GM12878 (cell line): ENCODE results near the gene ENOX1. TPM values are rescaled to one million over a fixed set of nuclear protein-coding genes. Genes with fewer than 3 reads are reported as not detected.

Source experiments
- ATAC-seq: fragments of 200-7000 bp; cut with Tn5 transposase; 3 replicates; pipeline ENCODE4 v1.9.1; 2020; ENCODE audit warnings: mild to moderate bottlenecking, moderate library complexity
- BruUV-seq: library from RNA; stranded (reverse); fragments of 400-500 nt; replicated peaks from 2 replicates; lab custom pipeline; 2021; lab: Mats Ljungman, UMichigan
- CTCF ChIA-PET: fragments of 300-600 bp; sonication (Branson Sonifier 250); formaldehyde crosslinking; extraction: SDS; loops from one replicate; lab custom pipeline; 2021; ENCODE audit warnings: inconsistent platforms; lab: Yijun Ruan, JAX
- POLR2A ChIA-PET: fragments of 350-600 bp; formaldehyde crosslinking; extraction: SDS; loops from one replicate; lab custom pipeline; 2021; ENCODE audit warnings: inconsistent platforms; lab: Charles Lee
- RAD21 ChIA-PET: fragments of 300-600 bp; sonication (Branson Sonifier 250); formaldehyde crosslinking; loops from one replicate; lab custom pipeline; 2023; ENCODE audit warnings: antibody characterized with exemption; ENCODE audit not compliant: unreplicated experiment; lab: Charles Lee
- SMC1A ChIA-PET: fragments of 300-600 bp; sonication (Branson Sonifier 250); formaldehyde crosslinking; loops from one replicate; lab custom pipeline; 2023; ENCODE audit not compliant: unreplicated experiment, uncharacterized antibody; lab: Charles Lee
- DNase-seq: peaks from one replicate; pipeline ENCODE4 v3.0.0-alpha.2; 2011; ENCODE audit warnings: low read depth, low spot score
- FAIRE-seq: peaks from 3 replicates; lab custom pipeline; 2011; peaks lifted over from hg19 to GRCh38; lab: Jason Lieb, UNC
- H2AFZ ChIP-seq: 2 replicates; pipeline ENCODE4 v1.6.0; 2011; ENCODE audit warnings: low read depth, low read length, control low read depth; ENCODE audit not compliant: control insufficient read depth
- H3K27ac ChIP-seq: 2 replicates; pipeline ENCODE4 v1.5.1; 2011; ENCODE audit warnings: control low read depth; ENCODE audit not compliant: control insufficient read depth, insufficient read depth
- H3K27me3 ChIP-seq, 2 experiments: replicated peaks in 1 of 2; 2 replicates each; pipeline versions ENCODE4 v1.6.0 to v1.6.1; 2011; ENCODE audit warnings: low read length in 1 of 2; ENCODE audit not compliant: control insufficient read depth in 2 of 2, insufficient read depth in 2 of 2
- H3K36me3 ChIP-seq, 2 experiments: 2 replicates each; pipeline ENCODE4 v1.5.1; 2011; ENCODE audit warnings: low read length in 1 of 2; ENCODE audit not compliant: control insufficient read depth in 2 of 2, insufficient read depth in 2 of 2
- H3K4me1 ChIP-seq: 2 replicates; pipeline ENCODE4 v1.6.1; 2011; ENCODE audit warnings: mild to moderate bottlenecking, low read length, moderate library complexity, mixed read lengths; ENCODE audit not compliant: control insufficient read depth, insufficient read depth
- H3K4me2 ChIP-seq: 2 replicates; pipeline ENCODE4 v1.6.0; 2011; ENCODE audit warnings: control low read depth; ENCODE audit not compliant: control insufficient read depth, insufficient read depth
- H3K4me3 ChIP-seq: fragments of 200-600 bp; sonication (generic); 2 replicates; pipeline ENCODE4 v1.5.1; 2016
- H3K79me2 ChIP-seq: 2 replicates; pipeline ENCODE4 v1.6.0; 2011; ENCODE audit warnings: low read length; ENCODE audit not compliant: control insufficient read depth, insufficient read depth
- H3K9ac ChIP-seq: 2 replicates; pipeline ENCODE4 v1.8.0; 2011; ENCODE audit warnings: low read length, control low read depth, mixed read lengths; ENCODE audit not compliant: control insufficient read depth, insufficient read depth
- H3K9me3 ChIP-seq: replicated peaks from 3 replicates; pipeline ENCODE4 v1.5.1; 2011; ENCODE audit warnings: mild to moderate bottlenecking, low read length; ENCODE audit not compliant: control insufficient read depth, insufficient read depth
- H4K20me1 ChIP-seq: 2 replicates; pipeline ENCODE4 v1.6.0; 2011; ENCODE audit not compliant: control insufficient read depth, insufficient read depth
- BHLHE40 ChIP-seq, 2 experiments: fragments of 450-650 bp in 1 of 2; IDR thresholded peaks; 2 replicates each; pipeline ENCODE4 v1.6.1; 2011 to 2017; ENCODE audit warnings: low read depth in 2 of 2, borderline replicate concordance in 1 of 2, improper control_type of control experiment in 1 of 2, low read length in 1 of 2, mild to moderate bottlenecking in 1 of 2
- CBFB ChIP-seq: IDR thresholded peaks from 2 replicates; pipeline ENCODE4 v1.6.1; 2016; ENCODE audit warnings: antibody characterized with exemption, low read depth
- FOS ChIP-seq: IDR thresholded peaks from 3 replicates; pipeline ENCODE4 v1.6.1; 2011; ENCODE audit warnings: borderline replicate concordance; ENCODE audit not compliant: insufficient read length; ENCODE audit errors: extremely low read depth
- JUND ChIP-seq: IDR thresholded peaks from 2 replicates; pipeline ENCODE4 v1.6.1; 2012; ENCODE audit warnings: low read depth, mild to moderate bottlenecking, low read length, improper control_type of control experiment, moderate library complexity
- MLLT1 ChIP-seq: fragments of 450-650 bp; IDR thresholded peaks from 2 replicates; pipeline ENCODE4 v1.6.1; 2016; ENCODE audit warnings: mild to moderate bottlenecking
- NFYA ChIP-seq: IDR thresholded peaks from 2 replicates; pipeline ENCODE4 v1.6.1; 2011; ENCODE audit warnings: low read depth, mild to moderate bottlenecking, low read length, improper control_type of control experiment, borderline replicate concordance
- PML ChIP-seq: IDR thresholded peaks from 2 replicates; pipeline ENCODE4 v1.6.1; 2012; ENCODE audit warnings: low read length, inconsistent platforms
- TCF12 ChIP-seq: IDR thresholded peaks from 2 replicates; pipeline ENCODE4 v1.6.1; 2011; ENCODE audit warnings: low read depth, mild to moderate bottlenecking, low read length
- ZNF207 ChIP-seq: fragments of 450-650 bp; IDR thresholded peaks from 2 replicates; pipeline ENCODE4 v1.6.1; 2014; ENCODE audit warnings: antibody characterized with exemption, mild to moderate bottlenecking, borderline replicate concordance
- ZNF384 ChIP-seq: IDR thresholded peaks from 2 replicates; pipeline ENCODE4 v1.6.1; 2012; ENCODE audit warnings: low read depth, mild to moderate bottlenecking, low read length, improper control_type of control experiment, borderline replicate concordance
- WGBS: methylation state at CpG from one replicate; pipeline ENCODE4 v1.1.6; 2016; ENCODE audit warnings: low lambda C conversion rate; ENCODE audit not compliant: insufficient replicate concordance, insufficient coverage; ENCODE audit errors: missing lambda C conversion rate; 5-methylcytosine and 5-hydroxymethylcytosine counted together
- in situ Hi-C: fragments of 300-500 bp; cut with MboI; formaldehyde crosslinking; loops from 9 replicates; pipeline ENCODE4 v1.14.3; 2018; ENCODE audit warnings: mixed read lengths
- intact Hi-C: fragments of 100-400 bp; cut with micrococcal nuclease; formaldehyde crosslinking; loops from one replicate; pipeline ENCODE4 v1.14.2; 2022; ENCODE audit not compliant: unreplicated experiment
- polyA plus RNA-seq, 11 experiments: library from polyadenylated mRNA; depleted of rRNA in 4 of 11; unstranded in 6 of 11; stranded (reverse) in 5 of 11; fragments of >200 nt; fragmentation: Nextera tagmentation in 4 of 11; fragmentation: Illumina TruSeq in 1 of 11; extraction: Ambion mirVana in 4 of 11; extraction: Trizol in 1 of 11; gene quantifications; 1 replicate in 1 of 11; 2 replicates in 10 of 11; pipeline versions ENCODE4 v1.2.1 to v1.2.3, GENCODE V29; 2011 to 2016; ENCODE audit warnings: inconsistent platforms in 2 of 11, missing spikeins in 2 of 11, low read depth in 1 of 11
- total RNA-seq, 4 experiments: library from RNA; depleted of rRNA in 3 of 4; stranded (reverse); fragments of >200 nt in 3 of 4; fragmentation: Illumina TruSeq in 1 of 4; extraction: Trizol in 1 of 4; gene quantifications; 2 replicates each; pipeline versions ENCODE4 v1.2.1 to v1.2.3, GENCODE V29; 2013 to 2021
- TF ChIP-seq, protein P1 (sequence below): fragments of 450-650 bp; IDR thresholded peaks from 2 replicates; pipeline ENCODE4 v1.6.1; 2017; ENCODE audit warnings: mild to moderate bottlenecking, moderate library complexity

Gene ENOX1
- total and polyA plus RNA-seq, 10 of the 15 experiments (the other 5 are each of a cell fraction or from before 2014, with no cell fraction given) = 0.11 to 0.26 (median 0.15) TPM

DNA sequence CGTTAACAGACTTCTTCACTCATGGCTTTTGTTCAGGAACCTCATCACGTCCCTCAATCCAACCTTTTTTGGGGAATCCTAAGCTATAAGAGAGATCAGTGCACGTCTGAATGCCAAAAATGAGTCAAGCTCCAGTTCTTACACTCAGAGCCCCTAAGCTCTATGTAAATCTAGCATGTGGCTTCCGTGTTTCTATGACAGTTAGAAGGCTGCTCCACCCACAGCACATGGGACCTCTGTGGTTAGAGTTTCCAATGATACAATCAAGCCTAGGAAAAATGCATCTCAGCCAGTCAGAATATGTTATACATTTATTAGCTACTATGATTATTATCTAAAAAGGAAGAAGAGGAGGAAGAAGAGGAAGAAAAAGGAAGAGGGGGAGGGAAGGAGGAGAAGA lies 135.9 kb downstream of the ENOX1 start (continued):
- TF ChIP-seq, protein P1, sequence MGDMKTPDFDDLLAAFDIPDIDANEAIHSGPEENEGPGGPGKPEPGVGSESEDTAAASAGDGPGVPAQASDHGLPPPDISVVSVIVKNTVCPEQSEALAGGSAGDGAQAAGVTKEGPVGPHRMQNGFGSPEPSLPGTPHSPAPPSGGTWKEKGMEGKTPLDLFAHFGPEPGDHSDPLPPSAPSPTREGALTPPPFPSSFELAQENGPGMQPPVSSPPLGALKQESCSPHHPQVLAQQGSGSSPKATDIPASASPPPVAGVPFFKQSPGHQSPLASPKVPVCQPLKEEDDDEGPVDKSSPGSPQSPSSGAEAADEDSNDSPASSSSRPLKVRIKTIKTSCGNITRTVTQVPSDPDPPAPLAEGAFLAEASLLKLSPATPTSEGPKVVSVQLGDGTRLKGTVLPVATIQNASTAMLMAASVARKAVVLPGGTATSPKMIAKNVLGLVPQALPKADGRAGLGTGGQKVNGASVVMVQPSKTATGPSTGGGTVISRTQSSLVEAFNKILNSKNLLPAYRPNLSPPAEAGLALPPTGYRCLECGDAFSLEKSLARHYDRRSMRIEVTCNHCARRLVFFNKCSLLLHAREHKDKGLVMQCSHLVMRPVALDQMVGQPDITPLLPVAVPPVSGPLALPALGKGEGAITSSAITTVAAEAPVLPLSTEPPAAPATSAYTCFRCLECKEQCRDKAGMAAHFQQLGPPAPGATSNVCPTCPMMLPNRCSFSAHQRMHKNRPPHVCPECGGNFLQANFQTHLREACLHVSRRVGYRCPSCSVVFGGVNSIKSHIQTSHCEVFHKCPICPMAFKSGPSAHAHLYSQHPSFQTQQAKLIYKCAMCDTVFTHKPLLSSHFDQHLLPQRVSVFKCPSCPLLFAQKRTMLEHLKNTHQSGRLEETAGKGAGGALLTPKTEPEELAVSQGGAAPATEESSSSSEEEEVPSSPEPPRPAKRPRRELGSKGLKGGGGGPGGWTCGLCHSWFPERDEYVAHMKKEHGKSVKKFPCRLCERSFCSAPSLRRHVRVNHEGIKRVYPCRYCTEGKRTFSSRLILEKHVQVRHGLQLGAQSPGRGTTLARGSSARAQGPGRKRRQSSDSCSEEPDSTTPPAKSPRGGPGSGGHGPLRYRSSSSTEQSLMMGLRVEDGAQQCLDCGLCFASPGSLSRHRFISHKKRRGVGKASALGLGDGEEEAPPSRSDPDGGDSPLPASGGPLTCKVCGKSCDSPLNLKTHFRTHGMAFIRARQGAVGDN = no peak
- TF ChIP-seq PML (no peak), ZNF207 (no peak)
- TF ChIP-seq, all 136 proteins: peak for 0

DNA sequence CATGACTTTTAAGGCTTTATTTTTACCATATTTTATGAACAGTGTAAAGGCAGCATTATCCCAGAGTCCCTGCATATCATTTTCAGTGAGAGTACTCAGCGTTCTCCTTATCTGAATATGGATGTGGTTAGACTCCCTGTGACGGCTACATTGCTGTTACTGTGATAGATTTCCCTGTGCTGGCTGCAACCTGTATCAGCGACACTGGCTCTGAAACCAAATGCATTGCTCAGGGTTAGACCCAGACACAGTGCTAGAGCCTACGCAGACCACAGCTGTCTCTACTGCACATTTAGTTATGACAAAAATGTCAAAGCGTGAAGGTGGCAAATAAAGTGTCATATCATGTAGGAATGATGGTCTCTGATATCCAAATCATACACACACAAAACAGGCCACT lies 138.0 kb downstream of the ENOX1 start:
- ChIA-PET POLR2A (no interaction called here), SMC1A (no interaction called here)

More for the DNA sequence above, 138.0 kb downstream of the ENOX1 start:
- ChIA-PET RAD21 (no interaction called here), CTCF (no interaction called here)
- Histone ChIP-seq H3K27ac (no peak overlapping the region), H4K20me1 (no peaks in the 10 kb centered on the region), H3K4me3 (no peak overlapping the region), H3K36me3 (no peaks in the 10 kb centered on the region), H3K4me1 (no peaks in the 10 kb centered on the region), H3K79me2 (no peaks in the 10 kb centered on the region), H3K9me3 (no peaks in the 10 kb centered on the region), H2AFZ (no peak overlapping the region), H3K4me2 (no peak overlapping the region), H3K9ac (no peak overlapping the region), H3K27me3 (no peaks in the 10 kb centered on the region)
- TF ChIP-seq FOS (no peak), JUND (no peak), BHLHE40 (IDR thresholded peaks at IDR 0.05; ENCODE audit: borderline replicate concordance in 1 of 2, low read depth in 2 of 2, low read length in 1 of 2) (no peak), TCF12 (no peak), MLLT1 (no peak), CBFB (no peak), ZNF384 (no peak), NFYA (no peak)
- WGBS = 54% methylated on average over 5 of the region's 5 CpGs
- no TSS peak for BruUV-seq
- ATAC-seq (no peak), FAIRE-seq (no peak), DNase-seq (no peak)
- in situ Hi-C loops (no loop called here), intact Hi-C loops (no loop called here)
